GM21737 (cell line): ENCODE data around the gene ADCY1.

Source experiments
- ATAC-seq: cut with Tn5 transposase; IDR thresholded peaks from one replicate; pipeline ENCODE4 v1.9.1; 2021; ENCODE audit warnings: mild to moderate bottlenecking, moderate library complexity; ENCODE audit not compliant: unreplicated experiment

The ADCY1 gene

DNA sequence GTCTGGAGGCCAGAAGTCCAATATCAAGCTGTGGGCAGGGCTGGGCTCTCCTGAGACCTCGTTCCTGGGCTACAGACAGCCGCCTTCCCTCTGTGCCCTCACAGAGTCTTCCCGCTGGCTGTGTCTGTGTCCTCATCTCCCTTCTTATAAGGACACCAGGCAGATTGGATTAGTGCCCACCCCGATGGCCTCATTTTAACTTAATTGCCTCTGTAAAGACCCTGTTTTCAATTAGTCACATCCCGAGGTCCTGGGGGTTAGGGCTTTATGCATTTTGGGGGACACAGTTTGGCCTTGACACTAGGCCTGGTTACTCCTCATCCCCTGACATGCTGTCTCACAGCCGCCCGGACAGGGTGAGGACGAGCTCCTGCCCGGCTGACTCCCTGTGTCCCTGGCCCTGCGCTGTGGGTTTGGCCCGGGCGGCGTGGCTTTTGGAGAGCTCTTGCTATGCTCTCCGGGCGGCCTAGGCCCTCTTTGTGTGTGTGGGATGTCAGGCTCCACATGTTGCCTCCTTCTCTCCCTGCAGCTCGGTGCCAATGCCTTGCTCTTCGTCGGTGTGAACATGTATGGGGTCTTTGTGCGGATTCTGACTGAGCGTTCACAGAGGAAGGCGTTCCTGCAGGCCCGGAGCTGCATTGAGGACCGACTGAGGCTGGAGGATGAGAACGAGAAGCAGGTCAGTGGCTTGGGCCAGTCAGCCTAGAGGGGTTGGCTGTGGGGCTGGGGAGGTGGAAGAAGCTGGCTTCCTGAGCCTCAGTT is 18.2 kb downstream of the ADCY1 start:
- ATAC-seq = no peak

DNA sequence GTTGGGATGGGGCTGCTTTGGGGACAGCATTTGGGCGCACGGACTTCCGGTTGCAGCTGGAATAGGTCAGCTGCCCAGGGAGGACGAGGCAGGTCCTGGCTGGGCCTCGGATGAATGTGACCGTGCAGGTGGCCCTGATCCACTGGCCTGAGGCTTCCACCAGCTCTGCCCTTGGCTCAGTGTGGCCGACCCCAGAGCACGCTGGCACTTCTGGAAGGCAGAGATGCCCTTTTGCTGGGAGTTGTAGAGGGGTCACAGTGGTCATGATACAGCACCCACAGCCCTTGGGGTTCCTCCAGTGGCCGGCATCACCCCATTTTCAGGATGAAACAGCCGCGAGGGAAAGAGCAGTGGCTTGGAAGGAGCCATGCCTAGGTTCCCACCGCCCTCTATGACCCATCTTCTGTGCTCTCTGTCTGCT is 19.0 kb downstream of the ADCY1 start:
- ATAC-seq = no peak

DNA sequence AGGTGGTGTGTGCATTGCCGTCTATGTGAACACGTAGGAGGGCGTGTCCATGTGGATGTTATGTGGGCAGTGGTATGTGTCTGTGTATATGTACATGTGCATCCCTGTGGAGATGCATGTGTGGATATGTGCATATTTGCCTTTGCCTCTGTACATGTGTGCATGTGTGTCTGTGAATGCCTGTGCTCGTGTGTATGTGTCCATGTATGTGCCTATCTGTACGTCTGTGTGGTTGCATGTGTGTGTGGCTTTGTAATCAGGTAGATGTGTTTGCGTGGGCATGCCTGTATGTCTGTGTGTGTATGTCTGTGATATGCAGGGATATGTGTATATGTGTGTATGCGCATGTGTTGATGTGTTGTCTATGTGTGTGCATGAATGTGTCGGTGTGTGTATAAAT is 19.7 kb downstream of the ADCY1 start:
- ATAC-seq = no peak

DNA sequence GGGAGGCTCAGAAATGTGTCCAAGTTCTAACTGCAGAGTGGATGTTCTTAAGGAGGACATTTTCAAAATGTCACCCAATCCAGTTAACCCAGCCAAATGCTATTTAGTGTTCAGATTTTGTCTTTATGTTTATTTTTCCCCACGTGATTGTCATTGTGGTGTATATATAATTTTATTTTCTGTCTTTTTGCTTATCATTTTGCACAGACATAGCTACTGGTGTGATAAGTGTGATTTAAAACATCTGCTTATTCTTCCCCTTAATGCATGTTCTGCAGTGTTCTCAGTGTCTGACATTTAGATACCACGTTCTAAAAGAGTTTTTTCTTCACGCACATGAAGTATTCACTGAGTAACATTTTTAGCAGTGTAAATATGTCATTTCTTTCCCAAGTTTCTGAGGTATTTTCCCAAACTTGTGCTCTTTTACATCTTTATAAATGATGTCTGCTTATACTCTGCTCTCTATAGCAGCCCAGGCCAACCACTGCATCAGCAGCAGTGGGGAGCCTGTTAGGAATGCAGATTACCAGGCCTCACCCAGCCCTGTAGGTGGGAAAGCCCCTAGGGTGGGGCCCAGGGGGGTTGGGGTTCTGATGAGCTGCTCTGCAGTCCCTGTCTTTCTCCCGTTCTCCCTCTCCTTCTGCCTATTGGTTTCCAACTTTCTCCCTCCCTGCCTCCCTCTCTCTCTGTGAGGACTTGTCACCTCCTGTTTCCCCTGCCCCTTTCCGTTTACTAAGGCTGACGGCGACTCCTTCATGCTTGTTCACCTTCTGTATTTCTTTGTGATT is 20.8 kb downstream of the ADCY1 start:
- ATAC-seq = no peak

DNA sequence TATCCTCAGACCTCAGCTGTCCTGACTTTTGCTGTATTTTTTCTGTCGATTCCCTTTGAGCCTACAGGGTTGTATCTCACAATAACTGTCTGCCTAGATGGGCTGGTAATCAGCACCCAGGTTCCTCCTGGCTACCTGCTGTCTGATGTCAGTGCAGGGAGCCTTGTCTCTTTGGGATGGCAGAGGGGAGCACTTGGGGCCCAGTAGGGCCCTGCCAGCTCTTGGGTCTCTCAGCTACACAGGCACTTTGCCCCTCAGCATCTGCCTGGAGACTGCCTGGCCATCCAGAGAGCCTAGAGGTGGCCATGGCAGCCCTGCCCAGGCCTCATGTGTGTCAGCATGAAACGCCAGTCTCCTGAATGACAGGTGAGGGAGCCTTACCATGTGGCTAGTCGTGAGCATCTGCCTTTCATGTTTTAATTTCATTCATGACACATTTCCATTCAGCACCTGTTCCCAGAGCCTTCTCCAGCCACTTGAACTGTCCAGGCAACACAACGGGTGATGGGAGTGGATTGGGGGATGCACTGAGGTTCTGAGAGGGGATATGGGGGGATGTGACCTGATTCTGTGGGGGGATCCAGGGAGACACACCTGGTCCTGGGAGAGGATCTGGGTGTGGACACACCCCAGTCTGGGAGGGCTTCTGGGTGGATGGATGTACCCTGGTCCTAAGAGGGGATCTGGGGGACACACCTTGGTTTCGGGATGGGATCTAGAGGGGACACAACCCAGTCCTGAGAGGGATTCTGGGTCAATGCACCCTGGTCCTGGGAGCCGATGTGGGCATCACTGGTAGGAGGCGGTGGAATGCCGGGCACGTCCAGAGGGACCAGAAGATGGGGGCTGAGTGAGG is 21.9 kb downstream of the ADCY1 start:
- no peak for ATAC-seq

DNA sequence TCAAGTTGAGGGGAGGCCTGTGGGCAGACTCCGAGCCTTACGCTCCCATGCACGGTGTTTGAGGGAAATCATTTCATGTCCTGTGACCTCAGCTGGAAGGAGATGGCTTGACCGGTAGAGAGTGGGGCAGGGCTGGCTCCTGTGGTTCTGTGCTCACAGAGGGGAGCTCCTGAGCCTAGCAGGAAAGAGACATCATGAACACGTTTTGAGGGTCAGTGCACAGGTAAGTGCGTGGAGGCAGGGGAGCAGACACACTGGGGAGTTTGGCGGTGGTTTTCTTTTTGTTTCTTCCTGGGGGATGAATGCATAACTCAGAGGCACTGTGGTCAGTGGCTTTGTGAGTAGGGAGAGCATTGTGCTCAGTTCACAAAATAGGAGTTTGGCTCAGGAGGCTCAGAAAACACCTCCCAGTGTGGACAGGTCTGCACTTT is 22.5 kb downstream of the ADCY1 start:
- ATAC-seq = no peak

DNA sequence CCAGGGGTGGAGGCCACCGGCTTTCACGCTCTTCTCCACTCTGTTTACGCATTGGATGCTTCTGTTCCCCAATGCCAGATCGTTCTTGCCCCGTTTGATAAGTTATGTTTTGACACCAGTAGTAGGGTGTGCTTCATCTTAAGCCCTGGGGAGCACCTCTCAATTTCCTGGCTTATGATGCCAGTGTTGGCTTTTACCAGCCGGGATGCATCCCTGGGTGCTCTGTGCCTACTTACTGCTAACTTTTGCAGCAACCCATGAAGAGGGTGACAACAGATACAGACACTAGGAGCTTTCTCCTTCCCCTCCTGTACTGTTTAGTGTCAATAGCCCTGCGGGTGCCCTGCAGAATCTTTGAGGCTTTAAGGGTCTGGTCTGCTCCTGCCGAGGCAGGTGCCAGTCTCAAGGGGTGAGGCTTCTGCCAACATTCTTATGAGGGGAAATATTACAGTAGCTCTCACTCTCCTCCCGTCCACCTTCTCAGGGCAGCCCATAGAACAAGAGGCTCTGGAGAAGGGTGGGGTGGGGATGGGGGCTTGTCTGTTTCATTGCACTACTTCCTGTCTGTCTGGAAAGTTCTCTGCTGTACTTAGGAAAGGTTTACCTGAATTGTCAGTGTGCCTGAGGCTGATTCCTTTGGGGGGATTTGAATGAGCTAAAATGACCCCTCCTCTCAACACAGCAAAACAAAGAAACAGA is 23.3 kb downstream of the ADCY1 start:
- ATAC-seq = no peak

DNA sequence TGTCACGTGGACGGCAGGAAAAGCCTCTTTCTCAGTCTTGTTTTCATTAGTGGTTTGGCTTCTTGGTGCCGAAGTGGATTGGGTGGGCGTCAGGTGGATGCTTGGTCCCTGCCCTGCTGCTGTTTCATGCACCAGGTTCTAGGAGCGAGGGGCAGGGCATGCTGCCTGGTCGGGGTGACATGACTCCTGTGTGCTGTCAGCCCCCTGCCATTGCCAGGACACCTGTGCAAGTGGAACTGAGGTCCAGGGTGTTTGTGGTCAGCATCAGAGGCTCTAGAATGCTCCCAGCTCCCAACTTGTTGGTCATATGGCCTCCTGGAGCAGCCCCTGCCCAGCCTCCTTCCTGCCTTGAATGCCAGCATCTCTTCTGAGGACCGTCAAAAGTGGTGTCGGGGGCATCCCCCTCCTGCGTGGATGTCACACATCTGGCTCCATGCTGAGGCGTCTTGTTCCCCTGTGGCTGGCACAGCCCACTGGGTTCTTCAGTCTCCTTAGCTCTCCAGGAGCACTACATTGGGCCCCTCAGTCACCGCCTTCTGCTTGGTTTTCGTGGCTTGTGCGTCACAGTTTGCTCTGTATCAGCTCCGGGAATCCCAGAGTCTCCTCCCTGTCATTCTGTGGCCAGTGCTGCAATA is 24.8 kb downstream of the ADCY1 start:
- no peak for ATAC-seq

DNA sequence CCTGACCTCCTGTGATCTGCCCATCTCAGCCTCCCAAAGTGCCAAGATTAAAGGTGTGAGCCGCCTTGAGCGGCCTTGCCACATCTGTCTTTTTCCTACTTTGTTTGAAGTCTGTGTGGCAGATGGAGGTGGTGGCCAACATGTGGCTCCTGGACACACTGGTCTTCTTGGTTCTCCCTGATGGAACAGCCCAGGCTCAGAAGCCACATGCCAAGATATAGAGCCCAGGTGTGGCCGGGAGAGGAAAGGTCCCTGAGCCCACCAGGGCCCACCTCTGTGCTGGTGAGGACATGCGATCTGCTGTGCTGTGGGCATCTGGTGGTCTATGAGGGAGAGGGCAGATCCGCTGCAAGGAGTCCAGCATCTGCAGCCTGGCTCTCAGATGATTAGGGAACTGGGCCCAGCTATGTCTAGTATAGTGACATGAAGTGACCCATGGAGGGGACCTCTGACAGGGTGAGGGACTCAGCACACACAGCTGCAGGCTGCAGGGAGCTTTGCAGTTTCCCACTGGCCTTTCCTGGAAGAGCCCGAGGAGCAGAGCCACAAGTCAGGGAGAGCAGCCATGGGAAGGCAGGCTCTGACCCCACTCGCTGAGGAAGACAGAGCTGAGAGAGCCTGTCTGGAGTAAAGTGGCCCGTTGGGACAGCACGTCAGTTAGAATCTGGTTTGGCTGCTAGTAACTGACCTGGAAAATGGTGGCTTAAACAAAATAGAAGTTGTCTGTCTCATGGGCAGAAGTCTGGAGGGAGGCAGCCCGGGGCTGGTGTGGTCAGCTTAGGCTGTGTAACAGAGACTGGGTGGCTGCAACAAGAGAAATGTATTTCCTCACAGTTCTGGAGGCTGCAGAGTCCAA is 25.9 kb downstream of the ADCY1 start:
- no peak for ATAC-seq

DNA sequence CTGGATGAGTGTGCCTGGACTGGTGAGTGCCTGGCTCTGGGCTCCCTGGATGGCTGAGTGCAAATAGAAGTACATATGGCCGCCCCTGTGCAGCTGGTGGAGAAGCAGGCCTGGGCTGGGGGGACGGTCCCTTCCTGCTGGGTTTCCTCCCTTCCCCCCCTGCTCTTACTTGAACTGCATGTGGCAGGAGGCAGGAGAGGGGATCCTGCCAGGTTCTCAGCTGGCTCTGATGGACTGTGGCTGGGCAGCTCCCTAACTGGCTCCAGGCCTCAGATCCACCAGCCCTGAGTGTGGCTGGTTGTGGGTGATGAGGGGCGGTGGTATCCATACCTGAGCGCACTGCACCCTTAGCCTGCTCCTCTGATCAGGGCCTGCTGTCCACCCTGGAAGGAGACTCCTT is 26.9 kb downstream of the ADCY1 start:
- no peak for ATAC-seq

DNA sequence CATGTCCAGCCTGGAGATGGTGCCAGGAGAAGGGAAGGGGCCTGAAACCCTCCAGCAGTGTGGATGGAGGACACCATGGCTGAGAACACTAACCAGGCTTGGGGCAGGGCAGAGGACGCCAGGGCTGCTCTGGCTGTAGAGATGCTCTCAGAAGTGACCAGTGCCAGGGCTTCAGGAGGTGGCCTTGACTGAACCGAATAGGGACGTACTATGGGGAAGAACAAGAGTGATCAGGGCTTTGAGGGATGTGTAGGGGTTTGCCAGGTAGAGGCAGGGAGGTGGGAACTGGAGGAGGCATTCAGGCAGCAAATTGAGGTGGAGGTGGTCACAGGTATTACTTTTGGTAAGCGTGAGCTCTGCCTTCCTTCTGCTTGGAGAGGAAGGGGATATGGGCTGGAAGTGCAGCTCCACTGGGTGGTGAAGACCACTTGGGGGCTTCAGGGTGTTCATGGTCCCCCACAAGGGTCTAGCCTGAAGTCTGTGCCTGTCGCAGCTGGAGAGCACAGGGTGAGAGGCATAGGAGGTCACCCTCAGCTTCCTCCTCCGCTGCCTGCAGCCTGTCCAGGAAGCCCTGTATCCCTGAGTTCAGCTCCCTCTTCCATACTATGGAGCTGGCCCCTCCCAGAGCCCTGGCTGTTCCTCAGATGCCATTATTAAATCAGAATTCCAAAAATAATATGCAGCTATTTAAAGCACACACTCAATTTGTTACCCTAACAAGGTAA is 27.8 kb downstream of the ADCY1 start:
- no peak for ATAC-seq

DNA sequence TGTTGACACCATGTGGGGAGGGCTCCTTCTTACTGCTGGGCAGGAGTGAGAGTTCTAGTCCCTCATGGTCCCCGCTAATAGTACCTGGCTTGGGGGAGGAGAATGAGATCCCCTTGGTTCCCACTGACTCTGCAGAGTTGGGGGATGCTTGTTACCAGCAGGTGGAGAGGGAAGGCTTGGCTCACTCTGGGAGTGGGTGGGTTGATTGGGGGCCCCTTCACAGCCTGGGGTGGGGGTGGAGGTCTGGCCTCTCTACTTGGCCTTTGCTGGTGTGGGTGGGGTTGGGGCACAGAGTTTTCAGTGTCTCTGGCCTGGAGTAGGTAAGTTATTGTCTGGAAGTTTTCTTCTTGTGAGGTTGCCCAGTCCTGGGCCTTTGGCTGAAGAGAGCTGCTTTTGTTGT is 31.9 kb downstream of the ADCY1 start:
- no peak for ATAC-seq

DNA sequence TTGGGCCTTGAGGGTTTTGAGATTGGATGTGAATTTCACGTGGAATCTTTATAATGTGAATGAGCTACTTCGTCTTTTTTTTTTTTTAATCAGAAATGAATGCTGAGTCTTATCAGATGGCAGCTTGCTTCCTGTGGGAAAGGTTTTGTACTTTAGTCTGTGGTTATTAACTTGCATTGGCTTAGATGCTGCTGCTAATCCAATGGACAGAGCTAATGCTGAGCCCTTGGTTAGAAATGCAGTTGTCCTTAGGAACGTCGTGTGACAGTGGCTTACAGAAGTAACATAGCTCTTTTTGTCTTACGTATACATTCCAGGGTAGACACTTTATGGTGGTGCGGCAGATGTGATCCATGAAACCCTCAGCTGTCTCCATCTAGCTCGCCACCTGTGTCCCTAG is 32.8 kb downstream of the ADCY1 start:
- ATAC-seq = no peak

DNA sequence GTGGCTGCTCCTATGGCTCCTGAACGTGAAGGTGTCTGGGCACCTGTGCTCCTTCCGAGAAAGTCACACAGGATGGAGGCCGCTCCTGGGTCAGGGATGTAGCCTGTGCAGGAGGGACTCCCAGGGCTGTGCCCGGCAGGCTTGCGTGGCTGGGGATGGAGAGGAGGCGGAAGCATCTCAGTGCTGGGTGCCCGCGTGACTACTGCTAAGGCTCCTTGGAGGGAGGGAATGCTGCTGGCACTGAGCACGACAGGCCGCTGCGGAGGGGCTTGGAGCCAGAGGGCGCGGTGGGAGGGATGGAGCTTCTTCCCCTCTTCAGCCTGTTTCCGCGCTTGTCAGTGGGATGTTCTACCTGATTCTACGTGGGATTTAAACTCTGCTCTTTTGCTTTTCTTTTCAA is 35.0 kb downstream of the ADCY1 start:
- no peak for ATAC-seq

DNA sequence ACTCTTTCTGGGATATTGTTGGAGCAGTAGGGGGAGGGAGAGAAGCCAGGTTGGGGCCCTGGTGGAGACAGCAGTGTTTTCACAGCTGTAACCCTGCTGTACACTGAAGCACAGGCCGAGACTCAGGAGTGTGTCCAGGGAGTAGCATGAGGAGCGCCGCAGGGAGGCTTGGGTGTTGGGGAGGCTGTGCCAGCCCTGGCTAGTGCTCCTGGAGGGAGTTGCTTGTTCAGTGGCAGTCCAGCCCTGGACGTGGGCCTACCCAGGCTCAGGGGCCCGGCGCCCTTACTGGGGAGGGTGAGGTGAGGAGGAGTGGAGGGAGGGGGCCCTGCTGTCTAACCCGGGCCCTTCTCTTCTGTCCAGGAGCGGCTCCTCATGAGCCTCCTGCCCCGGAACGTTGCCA is 35.9 kb downstream of the ADCY1 start:
- no peak for ATAC-seq

DNA sequence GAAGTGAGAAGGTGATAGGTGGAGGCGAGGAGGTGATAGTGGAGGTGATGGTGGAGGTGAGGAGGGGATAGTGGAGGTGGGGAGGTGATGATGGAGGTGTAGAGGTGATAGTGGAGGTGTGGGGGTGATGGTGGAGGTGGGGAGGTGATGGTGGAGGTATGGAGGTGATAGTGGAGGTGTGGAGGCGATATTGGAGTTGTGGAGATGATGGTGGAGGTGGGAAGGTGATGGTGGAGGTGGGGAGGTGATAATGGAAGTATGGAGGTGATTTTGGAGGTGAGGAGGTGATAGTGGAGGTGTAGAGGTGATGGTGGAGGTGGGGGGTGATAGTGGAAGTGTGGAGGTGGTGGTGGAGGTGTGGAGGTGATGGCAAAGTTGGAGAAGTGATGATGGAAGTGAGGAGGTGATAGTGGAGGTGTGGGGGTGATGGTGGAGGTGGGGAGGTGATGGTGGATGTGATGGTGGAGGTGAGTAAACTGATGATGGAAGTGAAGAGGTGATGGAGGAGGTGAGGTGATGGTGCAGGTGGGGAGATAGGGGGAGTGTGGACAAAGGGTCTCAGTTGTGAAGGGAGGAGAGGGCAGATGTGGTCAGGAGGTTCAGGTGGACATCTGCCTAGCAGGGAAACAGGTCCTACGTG is 36.6 kb downstream of the ADCY1 start:
- no peak for ATAC-seq

DNA sequence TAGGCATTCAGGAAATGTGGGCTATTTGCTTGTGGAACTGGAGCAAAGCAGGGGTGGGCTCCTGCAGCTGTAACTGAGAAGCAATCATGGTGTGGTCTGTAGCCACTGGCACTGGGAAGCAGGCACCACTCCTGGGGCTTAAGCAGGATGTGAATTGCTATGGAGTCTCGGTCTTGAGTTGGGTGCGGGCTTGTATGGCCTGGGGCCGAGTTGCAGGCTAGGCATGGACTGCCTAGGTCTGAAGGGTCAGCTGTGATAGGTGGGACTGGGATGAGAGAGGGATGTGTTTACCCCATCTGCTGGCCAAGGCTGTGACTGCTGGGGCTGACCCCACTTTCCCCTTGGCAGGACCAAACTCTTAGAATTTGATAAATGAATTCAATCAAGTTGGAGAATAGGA is 43.0 kb downstream of the ADCY1 start:
- no peak for ATAC-seq

DNA sequence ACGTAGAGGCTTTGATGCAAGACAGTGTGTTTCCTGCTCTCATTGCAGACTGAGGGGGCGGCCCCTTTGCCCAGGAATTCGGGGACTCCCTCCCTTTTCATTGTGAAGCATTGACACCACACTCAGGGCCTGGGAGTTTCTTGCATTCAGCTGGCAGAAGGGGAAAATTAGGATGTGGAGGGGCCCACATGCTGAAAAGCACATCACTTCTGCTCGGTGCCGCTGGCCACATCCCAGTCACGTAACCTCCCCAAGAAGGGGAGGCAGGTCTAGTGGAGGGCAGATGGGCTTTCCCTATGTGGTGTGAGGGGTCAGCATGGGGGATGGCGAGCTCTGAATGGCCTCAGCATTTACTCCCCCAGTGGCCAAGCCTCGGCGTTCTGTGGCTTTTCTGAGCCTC is 47.9 kb downstream of the ADCY1 start:
- ATAC-seq = no peak
